Epithelial cell of proximal tubule (primary cell): ENCODE data around the gene TRABD2B. TPM values are rescaled to one million over a fixed set of nuclear protein-coding genes. Genes with fewer than 3 reads are reported as not detected.
A peak's percentile ranks its signal among the peaks of the same experiment; 100 is the strongest.

Source experiments
- DNase-seq: peaks from one replicate; pipeline ENCODE4 v3.0.0-alpha.2; 2011; ENCODE audit warnings: low read depth
- H3K4me3 ChIP-seq: 2 replicates; pipeline ENCODE4 v1.5.1; 2011; ENCODE audit warnings: low read depth, mild to moderate bottlenecking, low read length
- total RNA-seq: library from RNA; depleted of rRNA; stranded (reverse); fragments of >200 nt; gene quantifications from 2 replicates; pipeline ENCODE4 v1.2.3, GENCODE V29; 2015
- TF ChIP-seq, protein P1 (sequence below): conservative IDR thresholded peaks from 2 replicates; pipeline ENCODE4 v1.5.1; 2012; ENCODE audit warnings: low read depth, mild to moderate bottlenecking, low read length

TRABD2B gene
- total RNA-seq, 1 donor from 2014 or later, result 0.46 TPM

DNA sequence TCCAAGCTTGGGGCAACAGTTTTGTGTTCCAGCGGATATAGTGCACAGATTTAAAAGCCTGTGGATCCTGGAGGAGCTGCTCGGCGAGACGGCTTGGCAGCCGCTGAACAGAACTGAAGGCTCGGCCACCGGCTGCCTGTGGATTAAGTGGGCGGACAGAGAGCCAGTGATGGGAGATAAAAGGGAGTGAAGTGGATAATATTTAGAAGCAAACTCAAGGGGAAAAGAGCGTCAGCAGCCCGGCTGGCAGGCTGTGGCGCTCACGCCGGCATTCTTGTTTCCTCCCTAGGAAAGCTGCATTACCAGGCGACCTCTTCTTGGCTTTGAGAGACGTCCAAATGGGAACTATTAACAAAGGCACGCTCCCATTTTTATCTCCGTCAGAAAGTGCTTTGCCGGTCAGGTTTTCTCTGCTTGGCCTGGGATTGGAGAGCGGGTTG, 10.4 kb downstream of the TRABD2B start:
- no peak for DNase-seq
- TF ChIP-seq, protein P1, sequence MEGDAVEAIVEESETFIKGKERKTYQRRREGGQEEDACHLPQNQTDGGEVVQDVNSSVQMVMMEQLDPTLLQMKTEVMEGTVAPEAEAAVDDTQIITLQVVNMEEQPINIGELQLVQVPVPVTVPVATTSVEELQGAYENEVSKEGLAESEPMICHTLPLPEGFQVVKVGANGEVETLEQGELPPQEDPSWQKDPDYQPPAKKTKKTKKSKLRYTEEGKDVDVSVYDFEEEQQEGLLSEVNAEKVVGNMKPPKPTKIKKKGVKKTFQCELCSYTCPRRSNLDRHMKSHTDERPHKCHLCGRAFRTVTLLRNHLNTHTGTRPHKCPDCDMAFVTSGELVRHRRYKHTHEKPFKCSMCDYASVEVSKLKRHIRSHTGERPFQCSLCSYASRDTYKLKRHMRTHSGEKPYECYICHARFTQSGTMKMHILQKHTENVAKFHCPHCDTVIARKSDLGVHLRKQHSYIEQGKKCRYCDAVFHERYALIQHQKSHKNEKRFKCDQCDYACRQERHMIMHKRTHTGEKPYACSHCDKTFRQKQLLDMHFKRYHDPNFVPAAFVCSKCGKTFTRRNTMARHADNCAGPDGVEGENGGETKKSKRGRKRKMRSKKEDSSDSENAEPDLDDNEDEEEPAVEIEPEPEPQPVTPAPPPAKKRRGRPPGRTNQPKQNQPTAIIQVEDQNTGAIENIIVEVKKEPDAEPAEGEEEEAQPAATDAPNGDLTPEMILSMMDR, result no peak
- H3K4me3 ChIP-seq, result no peak overlapping the region

DNA sequence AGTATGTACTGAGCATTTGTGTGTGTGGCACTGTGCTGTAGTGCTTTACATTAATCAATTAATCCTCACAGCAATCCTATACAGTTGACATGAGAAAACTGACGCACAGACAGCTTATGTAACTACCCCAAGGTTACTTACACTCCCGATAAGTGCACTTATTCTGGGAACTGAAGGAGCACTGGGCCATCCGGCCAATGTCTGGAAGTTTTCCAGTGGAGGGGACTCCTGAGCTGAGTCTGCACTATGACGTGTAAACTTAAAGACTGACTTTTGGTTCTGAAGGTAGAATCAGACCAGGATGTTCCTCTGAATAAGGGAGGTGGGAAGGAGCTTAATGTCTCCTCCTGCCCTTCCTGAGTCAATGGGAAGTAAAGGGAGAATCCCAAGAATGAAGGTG, 12.2 kb downstream of the TRABD2B start:
- H3K4me3 ChIP-seq, result no peak overlapping the region

DNA sequence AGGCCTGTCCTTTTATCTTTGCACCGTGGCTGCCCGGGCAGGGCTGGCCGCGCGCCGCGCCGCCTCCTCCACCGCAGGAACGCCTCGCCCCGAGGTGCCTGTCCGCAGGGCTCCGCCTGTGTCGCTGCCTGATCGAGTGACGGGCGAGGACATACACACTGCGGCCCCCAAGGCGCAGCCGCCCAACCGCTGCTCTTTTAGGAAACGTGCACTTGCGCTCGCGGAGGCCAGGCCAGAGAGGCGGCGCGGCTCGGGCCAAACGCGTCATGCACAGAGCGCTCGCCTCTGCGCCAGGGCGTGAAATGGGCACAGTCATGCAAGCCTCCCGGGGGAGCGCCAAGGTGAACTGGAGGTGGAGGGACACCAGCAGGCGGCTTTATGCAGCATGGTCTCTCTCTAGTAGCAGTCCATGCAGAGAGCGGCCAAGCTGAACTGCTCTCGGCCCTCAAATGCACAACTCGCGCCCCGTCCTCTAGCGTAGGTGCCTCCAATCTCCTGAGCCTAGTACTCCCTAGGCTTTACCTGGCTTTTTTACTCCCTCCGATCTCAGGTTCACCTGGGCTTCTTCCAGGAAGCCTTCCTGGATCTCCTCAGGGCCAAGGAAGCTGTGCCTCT, 12.9 kb downstream of the TRABD2B start:
- peak overlapping the region; percentile 14 for H3K4me3 ChIP-seq
- no peak for DNase-seq
- TF ChIP-seq, protein P1, result no peak

More for the DNA sequence above, 12.2 kb downstream of the TRABD2B start:
- no peak for DNase-seq
- TF ChIP-seq, protein P1, result no peak

DNA sequence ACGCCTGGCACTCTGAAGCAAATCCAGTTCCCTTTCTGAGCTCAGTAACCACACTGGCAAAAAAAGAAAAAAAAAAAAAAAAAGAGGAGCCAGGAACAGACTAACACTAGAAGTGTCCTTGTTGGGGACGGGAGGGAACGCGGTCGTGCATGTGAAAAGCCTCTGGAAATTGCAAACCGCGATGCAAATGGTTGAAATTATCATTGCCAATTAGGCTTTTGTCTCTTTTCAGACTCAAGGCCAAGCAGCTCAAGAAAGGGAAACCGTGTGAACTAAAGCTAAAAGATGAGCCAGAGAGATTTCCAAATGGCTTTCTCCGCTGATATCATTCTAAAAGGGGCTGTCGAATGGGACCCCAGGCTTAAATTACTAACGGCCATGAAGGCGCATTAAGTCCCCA, 13.5 kb downstream of the TRABD2B start:
- TF ChIP-seq, protein P1, result no peak
- DNase-seq, result no peak
- no peak overlapping the region for H3K4me3 ChIP-seq

DNA sequence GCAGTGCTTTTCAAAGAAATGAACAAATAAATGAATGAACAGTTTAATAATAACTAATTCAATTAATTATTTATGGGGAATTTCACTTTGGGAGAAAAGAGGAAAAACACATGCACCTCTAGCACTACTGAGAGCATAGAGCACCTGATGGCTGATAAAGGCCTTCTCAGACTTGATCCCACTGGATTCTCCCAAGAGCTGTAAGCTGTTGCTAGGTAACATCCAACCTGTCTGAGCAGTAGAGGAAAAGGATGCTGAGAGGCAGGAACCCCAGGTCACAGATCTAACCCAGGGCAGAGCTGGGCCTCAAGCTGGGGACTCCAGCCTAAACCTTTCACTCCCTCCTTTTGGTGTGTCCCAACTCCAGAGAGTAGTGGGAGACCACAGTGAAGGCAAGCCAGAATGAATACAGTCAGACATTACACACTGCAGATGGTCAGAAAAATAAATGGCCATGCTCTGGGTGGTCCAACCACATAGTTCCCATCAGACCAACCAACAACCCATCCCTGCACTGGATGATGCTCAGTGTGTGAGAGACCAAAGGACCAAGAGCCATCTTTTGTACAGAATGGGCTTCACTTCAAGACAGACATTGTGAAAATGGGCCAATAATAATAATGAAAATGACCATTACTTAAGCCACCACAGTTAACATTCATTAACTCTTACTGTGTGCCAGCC, 15.4 kb downstream of the TRABD2B start:
- no peak overlapping the region for H3K4me3 ChIP-seq
- TF ChIP-seq, protein P1, result no peak
- DNase-seq, result no peak

DNA sequence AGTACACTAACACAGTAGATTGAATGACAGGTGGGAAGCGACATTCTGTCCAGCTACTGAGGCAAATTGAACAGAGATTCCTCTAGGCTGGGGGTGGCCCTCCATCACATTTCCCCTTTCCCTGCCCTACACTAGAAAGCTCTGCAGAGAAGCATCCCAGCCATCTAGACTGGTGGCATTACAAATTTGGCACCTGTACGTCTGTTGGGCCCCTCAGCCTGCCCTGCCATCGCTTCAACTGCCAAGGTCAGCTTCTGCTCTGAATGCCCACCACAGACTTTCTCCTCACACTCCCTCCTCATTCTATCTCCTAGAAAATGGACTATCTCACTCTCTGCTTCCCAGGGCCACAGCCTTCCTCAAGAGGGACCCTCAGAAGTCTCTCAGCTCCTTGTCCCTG, 16.7 kb downstream of the TRABD2B start:
- DNase-seq, result no peak
- TF ChIP-seq, protein P1, result no peak
- no peak overlapping the region for H3K4me3 ChIP-seq

DNA sequence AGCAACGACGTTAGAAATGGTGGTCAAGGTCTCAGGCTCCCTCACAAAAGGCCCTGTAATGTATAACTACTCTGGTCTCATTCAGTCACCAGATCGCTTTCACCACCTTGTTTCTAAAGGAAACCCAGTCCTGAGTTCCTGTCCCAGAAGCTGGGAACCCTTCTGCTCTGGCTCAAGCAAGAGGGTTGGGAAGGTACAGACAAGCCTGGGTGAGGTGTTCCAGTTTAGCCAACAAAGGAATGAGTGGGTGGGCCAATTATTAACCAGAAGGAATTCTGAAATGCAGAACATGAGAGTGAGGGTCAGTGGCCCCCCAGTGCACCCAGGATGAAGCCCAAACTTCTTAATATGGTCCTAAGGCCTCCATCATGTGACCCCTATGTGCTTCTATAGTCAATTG, 17.5 kb downstream of the TRABD2B start:
- TF ChIP-seq, protein P1, result no peak
- no peak overlapping the region for H3K4me3 ChIP-seq
- no peak for DNase-seq
